ENCODE measurements around the gene AADAC.
"Not testable (repeated sequence)": the region's sequence is repeated elsewhere in the genome, so short reads cannot be mapped to it uniquely, and the experiment has no call there.

AADAC gene

DNA sequence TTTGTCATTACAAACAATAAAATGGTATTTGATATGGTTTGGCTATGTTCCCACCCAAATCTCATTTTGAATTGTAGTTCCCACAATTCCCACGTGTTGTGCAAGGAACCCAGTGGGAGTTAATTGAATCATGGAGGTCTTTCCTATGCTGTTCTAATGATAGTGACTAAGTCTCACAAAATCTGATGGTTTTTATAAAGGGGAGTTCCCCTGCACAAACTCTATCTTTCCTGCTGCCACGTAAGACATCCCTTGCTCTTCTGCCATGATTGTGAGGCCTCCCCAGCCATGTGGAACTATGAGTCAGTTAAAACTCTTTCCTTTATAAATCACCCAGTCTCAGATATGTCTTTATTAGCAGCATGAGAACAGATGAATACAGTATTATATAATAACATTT lies 15.4 kb upstream of the AADAC start:
- DNase-seq (ENCODE audit: low read depth), result no peak

DNA sequence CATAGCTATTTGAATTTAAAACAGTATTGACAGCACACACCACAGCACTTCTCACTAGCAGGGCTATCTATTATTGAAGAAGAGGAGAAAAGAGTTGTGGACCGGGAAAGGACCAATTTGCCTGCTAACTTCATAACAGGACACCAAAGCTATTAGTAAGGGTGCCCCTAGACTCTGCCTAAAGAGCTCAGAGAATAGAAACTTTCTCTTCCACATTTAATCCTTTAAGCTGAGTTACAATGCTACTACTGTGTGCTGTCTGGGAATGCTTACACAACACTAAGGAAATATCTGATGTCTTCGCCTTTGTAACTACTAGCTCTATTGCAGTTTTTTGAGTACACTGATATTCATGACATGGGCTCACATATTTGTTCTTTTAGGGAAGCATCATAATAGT lies 13.5 kb upstream of the AADAC start:
- DNase-seq (ENCODE audit: low read depth), result no peak

DNA sequence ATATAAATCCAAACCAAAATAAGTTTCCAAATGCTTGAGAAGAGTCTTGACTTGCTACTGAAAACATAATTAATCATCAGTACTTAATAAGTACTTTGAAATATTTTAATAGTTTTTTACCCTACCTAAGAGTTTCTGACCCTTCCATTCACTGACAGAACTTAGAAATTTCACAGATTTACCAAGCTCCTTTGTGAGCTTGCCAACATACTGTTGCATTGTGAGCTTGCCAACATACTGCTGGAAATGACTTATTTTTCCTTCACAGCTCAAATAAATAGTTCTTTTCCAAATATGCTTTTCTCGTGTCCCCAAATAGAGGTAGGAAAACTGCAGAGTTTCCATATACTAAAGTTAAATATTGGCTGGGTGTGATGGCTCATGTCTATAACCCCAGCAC lies 9.6 kb upstream of the AADAC start:
- no peak for DNase-seq (ENCODE audit: low read depth)

DNA sequence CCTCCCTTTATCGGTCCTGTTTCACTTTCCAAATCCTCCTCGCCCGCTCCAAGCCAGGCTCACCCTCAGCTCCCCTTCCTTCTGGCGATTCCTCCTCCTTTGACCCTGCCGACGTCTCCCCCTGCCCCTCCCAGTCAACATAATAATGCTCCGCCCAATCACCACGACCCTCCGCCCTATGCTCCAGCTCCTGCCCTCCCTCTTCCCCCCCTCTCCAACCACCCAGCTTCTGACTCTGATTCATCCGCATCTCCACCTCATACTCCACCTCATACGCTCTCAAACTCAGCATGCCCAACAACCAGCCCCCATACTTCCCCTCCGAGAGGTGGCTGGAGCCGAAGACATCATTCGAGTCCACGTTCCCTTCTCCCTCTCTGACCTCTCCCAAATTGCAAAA lies 7.1 kb upstream of the AADAC start:
- no peak for DNase-seq (ENCODE audit: low read depth)

DNA sequence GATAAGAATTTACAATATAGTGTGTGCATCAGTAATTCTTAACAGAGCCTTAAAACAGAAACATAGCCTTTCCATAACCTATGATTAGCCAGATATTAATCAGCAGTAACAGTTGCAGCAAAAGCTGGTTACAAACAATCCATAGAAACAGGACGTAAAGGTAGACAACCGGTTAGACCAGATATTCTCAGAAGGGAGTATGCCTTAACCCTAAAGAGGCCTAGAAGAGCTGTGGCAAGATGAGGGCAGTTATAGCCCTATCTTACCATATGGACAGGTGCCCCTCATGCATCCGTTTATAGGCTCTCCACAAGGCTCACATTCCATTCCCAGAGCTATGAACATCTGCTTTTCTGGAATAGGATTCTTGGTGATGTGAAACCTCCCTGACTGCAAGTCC lies 5.0 kb upstream of the AADAC start:
- not testable (repeated sequence) for DNase-seq (ENCODE audit: low read depth)

DNA sequence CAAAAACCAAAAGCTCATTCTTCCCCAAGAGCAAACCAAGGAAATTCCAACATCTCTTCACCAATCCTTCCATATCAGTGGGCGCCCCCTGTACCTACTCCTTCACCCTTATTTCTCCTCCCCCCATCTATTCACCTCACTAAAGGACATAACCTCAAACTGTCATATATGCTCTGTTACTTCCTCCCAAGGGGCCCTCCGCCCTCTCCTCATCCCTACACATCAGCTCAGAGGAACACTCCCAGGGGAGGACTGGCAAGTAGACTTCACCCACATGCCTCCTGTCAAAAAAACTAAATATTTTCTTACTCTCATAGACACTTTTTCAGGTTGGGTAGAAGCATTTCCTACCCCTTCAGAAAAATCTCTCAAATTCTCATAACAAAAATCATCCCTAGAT lies 2.4 kb upstream of the AADAC start:
- no peak for DNase-seq (ENCODE audit: low read depth)

DNA sequence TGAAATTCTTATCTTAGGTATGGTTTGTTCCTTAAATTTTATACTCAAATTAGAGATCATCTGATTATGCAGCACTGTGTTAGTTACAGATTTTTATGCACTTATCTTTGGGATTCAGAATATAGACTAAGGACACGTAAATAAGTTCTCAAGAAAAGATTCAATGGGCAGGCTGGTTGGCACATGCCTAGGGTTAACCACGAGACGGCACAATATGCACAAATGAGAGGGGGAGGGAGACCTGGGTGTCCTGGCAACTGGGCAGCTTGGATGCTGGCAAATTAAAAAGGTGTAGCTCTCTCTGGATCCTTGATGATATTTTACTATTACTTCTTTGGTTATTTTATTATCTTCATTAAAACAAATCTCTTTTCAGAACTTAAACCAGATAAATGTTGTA lies 672 bp downstream of the AADAC start:
- DNase-seq (ENCODE audit: low read depth), result no peak

DNA sequence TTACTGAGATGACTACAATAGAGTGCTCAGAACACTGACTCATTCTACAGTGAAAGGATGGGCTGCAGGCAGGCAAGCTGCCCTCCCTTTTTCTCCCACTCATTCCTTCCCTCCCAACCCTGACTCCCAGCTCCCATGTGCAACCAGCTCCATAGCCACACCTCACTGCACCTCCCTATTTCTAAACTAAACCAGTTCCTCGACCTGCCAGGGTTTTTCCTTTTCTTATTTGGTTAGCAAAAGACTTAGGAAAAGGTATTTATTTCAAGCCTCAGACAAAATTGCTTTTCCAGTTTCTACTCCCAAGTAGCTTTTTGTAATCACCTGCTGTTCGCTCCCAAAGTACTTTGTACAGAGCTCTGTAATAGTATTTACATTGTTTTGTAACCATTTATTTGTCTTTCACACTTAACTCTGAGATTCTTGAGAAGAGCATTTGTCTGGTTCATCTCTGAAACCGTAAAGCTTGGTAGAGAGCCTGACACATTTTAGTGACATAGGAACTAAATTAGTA lies 2.2 kb downstream of the AADAC start:
- no peak for DNase-seq (ENCODE audit: low read depth)

DNA sequence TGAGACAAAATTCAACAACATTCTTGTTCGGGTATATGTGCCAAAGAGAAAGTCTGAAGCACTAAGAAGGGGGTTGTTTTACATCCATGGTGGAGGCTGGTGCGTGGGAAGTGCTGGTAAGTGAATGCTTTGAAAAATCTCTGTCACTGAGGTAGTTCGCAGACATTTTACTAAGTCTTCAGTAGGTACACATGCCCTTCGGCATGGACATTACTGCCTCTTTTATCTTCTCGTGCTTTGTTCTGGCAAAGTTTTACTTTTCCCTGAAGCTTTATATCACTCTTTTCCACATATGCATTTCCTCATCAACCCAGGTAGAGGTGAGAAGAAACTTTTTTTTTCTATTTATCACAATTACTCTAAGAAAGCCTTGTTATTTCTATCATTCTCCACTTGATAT lies 3.6 kb downstream of the AADAC start:
- no peak for DNase-seq (ENCODE audit: low read depth)

DNA sequence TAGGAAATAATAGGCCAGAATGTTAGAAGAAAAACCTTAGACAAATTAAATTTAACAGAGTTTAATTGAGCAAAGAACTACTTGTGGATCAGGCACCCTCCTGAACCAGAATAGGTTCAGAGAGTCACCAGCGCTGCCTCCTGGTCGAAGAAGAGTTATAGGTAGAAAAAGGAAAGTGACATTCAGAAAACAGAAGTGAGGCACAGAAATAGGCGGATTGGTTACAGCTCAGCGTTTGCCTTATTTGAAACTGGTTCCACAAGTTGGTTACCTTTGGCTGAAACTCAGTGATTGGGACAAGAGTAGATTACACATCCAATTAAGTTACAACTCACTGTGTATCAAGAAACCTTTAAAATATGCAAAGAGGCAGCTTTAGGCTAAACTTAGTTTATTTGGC lies 4.4 kb downstream of the AADAC start:
- no peak for DNase-seq (ENCODE audit: low read depth)

DNA sequence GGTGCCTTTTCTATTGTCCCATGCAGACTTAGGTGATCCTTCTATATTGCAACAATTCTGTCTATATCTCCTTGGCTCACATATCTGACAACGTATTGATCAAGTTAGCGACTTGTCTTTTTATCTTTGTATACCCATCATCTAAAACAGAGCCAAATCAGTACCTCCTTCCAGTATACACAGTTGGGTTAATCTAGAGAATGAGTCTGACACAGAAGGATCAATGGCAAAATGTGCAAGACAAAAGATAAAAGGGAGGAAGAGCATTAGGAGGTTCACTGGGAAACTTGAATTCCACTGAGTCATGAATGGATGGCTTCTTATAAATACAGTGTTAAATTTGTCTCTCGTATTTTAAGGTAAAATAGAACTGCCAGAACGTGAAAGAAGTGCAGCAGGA lies 6.0 kb downstream of the AADAC start:
- DNase-seq (ENCODE audit: low read depth), result no peak

DNA sequence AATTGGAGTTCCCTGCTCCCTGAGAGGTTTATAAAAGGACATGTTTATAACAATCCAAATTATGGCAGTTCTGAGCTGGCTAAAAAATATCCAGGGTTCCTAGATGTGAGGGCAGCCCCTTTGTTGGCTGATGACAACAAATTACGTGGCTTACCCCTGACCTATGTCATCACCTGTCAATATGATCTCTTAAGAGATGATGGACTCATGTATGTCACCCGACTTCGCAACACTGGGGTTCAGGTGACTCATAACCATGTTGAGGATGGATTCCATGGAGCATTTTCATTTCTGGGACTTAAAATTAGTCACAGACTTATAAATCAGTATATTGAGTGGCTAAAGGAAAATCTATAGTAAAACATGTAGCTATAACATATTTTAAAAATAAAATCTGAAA lies 13.9 kb downstream of the AADAC start:
- DNase-seq (ENCODE audit: low read depth), result no peak

DNA sequence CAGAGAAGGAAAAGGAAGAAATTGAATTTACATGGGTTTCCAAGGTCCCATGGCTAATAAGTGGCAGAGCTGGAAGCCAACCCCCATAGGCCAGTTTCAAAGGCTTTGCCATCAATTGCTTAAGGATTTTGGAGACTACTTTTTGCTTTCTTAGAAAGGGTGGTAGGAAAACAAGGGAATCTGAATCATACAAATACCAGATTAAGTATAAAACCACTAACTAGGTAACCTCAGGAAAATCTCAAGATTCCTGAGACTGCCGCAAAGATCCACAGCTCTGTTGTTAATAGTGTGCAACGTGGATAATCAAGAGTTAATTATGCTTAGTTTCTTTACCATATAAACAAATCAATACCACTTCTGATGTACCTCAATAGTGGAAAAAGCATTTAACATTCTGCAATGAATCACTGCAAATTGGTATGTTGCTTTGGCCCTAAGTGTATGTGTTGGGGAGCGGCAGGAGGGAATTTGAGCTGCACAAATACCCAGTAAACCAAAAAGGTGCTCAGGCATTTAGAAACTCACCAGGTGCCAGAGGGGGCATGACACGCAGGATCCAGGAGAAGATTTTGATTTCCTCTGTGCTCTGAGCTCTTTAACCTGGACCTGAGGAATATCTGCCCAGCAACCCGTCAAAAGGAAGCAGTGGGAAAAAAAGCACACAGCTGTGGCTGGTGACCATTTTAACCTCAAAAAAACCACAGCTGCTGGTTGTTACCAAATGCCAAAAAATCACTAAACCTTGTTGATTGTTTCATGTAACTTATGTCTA lies 22.0 kb downstream of the AADAC start:
- no peak for DNase-seq (ENCODE audit: low read depth)

DNA sequence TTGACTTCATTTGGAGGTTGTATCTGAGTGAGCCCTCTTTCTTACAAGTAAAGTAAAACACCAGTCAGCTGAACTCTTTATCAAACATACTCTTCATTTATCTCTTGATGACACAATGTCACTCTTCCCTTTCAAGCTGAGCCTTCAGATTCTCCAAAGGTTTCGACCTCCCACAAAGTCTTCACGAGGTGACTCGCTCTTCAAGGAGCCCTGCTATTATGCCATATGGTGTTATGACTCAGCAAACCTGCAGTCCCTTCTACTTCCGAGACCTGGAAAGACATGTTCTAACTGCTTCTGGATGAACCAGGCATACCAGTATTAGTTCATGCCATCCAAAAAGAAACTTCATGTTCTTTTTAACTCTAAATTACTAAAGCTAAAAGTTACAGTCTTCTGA lies 23.1 kb downstream of the AADAC start:
- no peak for DNase-seq (ENCODE audit: low read depth)

DNA sequence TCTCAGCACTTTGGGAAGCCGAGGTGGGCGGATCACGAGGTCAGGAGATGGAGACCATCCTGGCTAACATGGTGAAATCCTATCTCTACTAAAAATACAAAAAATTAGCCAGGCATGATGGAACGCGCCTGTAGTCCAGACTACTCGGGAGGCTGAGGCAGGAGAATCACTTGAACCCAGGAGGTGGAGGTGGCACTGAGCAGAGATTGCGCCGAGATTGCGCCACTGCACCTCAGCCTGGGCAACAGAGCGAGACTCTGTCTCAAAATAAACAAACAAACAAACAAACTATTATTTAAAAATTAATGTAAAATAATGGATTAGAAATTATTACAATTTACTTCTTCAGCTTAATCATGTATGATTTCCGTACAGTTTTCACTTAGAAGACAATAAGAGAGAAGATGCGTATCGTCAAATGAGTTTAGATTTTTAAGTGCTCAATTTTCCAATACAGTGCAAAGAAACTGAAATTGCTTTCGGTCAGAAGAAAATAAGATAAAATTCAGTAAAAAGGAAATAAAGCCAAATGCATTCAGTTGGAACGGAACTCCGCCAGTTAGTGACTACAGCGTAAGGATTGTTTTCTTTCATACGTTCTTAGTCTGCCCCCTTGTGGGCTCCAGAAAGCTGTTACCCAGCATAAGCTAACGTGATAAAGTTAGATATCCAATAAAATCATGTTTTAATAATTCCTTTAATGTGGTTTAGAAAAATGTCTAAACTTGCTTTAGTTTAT lies 24.8 kb downstream of the AADAC start:
- DNase-seq (ENCODE audit: low read depth), result no peak

DNA sequence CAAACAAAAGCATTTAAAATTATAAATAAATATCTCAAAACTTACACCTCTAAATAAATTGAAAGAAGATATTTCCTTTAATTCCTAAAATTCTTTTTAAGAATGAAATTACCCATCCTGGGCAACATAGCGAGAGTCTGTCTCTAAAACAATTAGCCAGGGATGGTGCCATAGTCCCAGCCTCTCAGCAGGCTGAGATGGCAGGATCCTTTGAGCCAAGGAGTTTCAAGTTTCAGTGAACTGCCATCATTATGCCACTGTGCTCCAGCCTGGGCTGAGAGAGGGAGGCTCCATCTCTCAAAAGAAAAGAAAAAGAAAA lies 25.4 kb downstream of the AADAC start:
- DNase-seq (ENCODE audit: low read depth), result no peak

DNA sequence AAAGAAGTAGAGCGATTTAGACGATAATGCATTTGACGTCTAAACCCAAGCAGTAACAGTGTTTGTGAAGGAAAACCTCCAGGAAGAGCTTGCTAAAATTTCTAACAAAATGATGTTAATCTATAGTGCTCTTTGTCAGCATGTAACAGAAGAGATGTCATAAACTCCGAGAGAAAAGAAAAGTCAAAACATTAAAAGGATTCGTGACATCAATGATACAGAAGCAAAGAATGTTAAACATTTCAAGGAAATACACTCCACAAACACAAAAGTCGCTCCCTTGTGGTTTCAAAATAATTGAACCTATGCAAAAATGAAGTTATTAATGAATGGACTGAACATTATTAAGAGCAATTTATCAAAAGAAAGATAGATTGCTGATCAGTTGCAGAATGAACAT lies 27.9 kb downstream of the AADAC start:
- DNase-seq (ENCODE audit: low read depth), result no peak

DNA sequence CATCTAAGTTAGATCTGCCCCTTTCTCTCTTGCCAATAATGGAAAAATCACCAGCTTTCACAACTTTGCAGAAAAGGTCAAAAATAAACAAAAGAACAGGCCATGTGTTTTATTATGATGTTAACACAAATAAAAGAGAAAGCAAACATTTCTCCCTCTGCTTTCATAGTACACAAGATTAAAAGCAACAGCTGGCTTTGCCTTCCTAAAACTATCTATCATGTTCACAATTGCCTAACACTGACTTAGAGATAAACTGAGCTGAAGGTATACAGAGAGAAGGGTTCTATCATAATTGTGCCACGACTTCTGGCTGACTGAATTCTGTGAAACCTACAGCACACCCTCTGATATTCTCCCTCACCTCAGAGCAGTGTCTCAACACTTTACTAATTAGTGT lies 29.4 kb downstream of the AADAC start:
- DNase-seq (ENCODE audit: low read depth), result no peak

DNA sequence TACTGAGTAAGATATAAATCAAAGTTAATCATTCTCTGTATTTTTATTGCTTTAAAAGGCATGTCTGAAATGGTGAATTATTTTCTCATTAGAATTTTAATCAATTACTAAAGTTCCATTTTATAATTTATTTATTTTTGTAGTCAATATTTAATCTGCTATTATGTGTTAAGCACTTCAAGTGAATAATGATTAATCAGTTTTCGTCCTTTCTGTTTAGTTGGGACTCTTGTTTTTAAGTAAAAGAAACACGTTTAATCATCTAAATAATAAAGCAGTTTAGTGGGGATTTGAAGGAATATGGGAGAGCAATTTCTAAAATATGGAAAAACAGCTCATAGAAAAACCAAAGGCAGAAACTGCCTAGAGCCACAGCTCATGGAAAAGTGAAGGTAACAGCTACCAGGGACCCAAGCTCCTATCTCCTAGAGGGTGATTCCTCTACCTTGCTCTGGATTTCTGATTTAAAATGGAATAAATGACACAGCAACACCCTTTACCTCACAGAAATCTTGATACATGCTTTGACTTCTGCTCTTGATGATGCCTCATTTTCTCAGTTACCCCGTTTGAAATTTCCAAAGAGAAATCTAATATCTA lies 31.5 kb downstream of the AADAC start:
- no peak for DNase-seq (ENCODE audit: low read depth)

DNA sequence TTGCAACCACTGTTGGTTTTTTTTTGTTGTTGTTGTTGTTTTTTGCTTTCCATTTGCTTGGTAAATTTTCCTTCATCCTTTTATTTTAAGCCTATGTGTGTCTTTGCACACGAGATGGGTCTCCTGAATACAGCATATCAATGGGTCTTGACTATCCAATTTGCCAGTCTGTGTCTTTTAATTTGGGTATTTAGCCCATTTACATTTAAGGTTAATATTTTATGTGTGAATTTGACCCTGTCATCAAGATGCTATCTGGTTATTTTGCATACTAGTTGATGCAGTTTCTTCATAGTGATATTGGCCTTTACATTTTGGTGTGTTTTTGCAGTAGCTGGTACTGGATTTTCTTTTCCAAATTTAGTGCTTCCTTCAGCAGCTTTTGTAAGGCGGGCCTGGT lies 36.1 kb downstream of the AADAC start:
- not testable (repeated sequence) for DNase-seq (ENCODE audit: low read depth)

DNA sequence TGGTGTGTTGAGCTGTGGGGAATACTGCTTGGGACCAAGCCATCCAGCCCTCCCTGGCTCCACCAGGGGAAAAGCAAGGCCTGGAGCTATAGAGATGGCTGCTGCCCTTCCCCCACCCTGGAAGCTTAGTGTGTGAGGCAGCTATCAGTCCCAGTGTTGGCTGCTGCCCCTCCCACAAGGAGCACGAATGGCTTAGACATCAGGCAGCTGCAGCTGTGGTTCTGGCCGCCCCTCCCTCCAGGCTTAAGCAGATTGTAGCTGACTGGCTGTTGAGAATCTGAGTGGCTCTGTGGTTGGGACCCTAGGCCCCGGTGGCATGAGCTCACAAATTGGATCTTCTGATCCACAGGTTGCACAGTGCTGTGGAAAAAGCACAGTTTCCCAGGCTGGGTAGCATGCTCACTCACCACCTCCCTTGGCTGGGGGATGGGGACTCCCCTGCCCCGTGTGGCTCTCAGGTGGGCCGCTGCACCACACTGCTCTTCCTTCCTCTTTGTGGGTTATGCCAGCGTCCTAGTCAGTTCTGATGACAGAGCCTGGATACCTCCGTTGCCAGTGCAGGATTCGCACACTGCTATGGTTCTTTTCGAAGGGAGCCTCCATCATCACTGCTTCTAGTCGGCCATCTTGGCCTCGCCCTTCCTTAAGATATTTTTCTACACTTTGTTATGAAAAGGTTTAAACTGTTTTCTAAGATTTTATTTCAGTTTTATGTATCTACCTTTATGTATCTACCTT lies 38.3 kb downstream of the AADAC start:
- no peak for DNase-seq (ENCODE audit: low read depth)

DNA sequence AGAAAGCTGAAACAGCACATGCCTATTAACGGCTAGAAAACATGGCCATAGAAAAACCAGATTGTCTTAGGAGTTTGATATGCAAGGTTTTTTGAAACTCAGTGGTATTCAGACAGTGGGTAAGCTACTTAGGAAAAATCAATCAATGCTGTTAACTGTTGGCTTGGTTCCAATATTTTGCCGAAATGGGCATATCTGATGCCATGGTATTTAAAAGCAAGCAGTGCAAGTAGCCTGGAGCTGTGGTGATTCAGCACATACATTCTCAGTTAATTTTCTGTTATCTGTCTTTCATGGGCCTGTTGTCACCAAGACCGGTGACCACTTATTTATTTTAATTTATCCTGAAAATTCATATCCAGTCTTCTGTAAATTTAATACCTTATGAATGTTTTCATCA lies 42.2 kb downstream of the AADAC start:
- DNase-seq (ENCODE audit: low read depth), result no peak

DNA sequence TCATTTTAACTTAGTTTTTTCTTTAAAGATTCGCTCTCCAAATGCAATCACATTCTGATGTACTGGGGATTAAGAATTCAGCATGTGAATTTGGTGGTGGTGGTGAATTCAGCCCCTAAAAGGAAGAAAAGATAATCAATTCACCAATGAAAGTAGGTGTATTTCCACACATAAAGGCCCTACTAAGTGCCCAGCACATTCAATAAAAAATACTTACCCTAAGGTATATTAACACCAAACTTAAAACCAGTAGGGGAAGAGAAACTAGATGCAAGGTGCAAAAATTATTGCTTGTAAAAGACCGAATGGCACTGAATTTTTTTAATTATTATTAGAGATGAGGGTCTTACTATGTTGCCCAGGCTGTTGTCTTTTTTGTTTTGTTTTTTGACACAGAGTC lies 42.7 kb downstream of the AADAC start:
- DNase-seq (ENCODE audit: low read depth), result no peak

All from activated gamma-delta T cell treated with anti-CD3 and anti-CD28 coated beads, Interleukin-2, amount 50 U/mL, for 16 hours (primary cell).